ENCODE results near the gene TMEM179B.
A peak's percentile ranks its signal among the peaks of the same experiment; 100 is the strongest.
"Not testable (repeated sequence)": the region's sequence is repeated elsewhere in the genome, so short reads cannot be mapped to it uniquely, and the experiment has no call there.

TMEM179B gene

GRCh38 chr11:62791501-62792201 lies 4.4 kb downstream of the TMEM179B start, which contains the start of gene TMEM223:
TMEM223 (minus strand) TSS chr11:62792006; CDS start chr11:62791994, 12 bp downstream.
- DNase-seq = peak; percentile 87 to 91

- DNase-seq = no peak
Measured at GRCh38 chr11:62792202-62792575, 5.0 kb downstream of the TMEM179B start.

GRCh38 chr11:62794201-62794775 lies 7.1 kb downstream of the TMEM179B start:
- no peak for DNase-seq

GRCh38 chr11:62796281-62796680 lies 9.1 kb downstream of the TMEM179B start:
- DNase-seq = no peak

GRCh38 chr11:62799486-62799885 lies 12.3 kb downstream of the TMEM179B start:
- no peak for DNase-seq

- no peak for DNase-seq
Measured at GRCh38 chr11:62801071-62801470, 13.9 kb downstream of the TMEM179B start.

- no peak for DNase-seq
Measured at GRCh38 chr11:62804310-62805075, 17.3 kb downstream of the TMEM179B start.

GRCh38 chr11:62805076-62805892 lies 18.1 kb downstream of the TMEM179B start, which contains the start of gene NXF1:
NXF1 (minus strand) TSS chr11:62805440; CDS start chr11:62805356, 84 bp downstream.
- DNase-seq = peak; percentile 92 to 97

GRCh38 chr11:62805961-62806441 lies 18.8 kb downstream of the TMEM179B start:
- DNase-seq = peak; percentile 13 to 16

- no peak for DNase-seq
Measured at GRCh38 chr11:62806611-62807121, 19.5 kb downstream of the TMEM179B start.

- no peak for DNase-seq
Measured at GRCh38 chr11:62810748-62811147, 23.5 kb downstream of the TMEM179B start.

GRCh38 chr11:62811659-62812058 lies 24.5 kb downstream of the TMEM179B start:
- DNase-seq = no peak

GRCh38 chr11:62816557-62816956 lies 29.4 kb downstream of the TMEM179B start:
- no peak for DNase-seq

GRCh38 chr11:62817129-62817528 lies 29.9 kb downstream of the TMEM179B start:
- DNase-seq = no peak

- DNase-seq = no peak
Measured at GRCh38 chr11:62823677-62824076, 36.5 kb downstream of the TMEM179B start.

GRCh38 chr11:62828130-62828529 lies 40.9 kb downstream of the TMEM179B start:
- DNase-seq = not testable (repeated sequence)

- DNase-seq = no peak
Measured at GRCh38 chr11:62830904-62831519, 43.8 kb downstream of the TMEM179B start.

- peak; percentile 99 for DNase-seq
Measured at GRCh38 chr11:62831520-62832335, 44.5 kb downstream of the TMEM179B start, which contains the start of gene STX5. STX5 (minus strand) TSS chr11:62832051; CDS start chr11:62831243, 808 bp downstream.

- DNase-seq = peak in 1 of 2 experiments; percentile 27
Measured at GRCh38 chr11:62832336-62833234, 45.4 kb downstream of the TMEM179B start, which contains the start of gene TEX54. TEX54 (minus strand) TSS chr11:62832841.

GRCh38 chr11:62835336-62835735 lies 48.1 kb downstream of the TMEM179B start:
- no peak for DNase-seq
